T follicular helper cell (primary cell): Measurements from ENCODE around the gene RAI1.

Experiments
- DNase-seq: peaks from one replicate; pipeline ENCODE4 v3.0.0-alpha.2; 2020; ENCODE audit warnings: low read depth

The RAI1 gene

GRCh38 chr17:17719199-17719940 lies 38.1 kb downstream of the RAI1 start:
- no peak for DNase-seq

DNA sequence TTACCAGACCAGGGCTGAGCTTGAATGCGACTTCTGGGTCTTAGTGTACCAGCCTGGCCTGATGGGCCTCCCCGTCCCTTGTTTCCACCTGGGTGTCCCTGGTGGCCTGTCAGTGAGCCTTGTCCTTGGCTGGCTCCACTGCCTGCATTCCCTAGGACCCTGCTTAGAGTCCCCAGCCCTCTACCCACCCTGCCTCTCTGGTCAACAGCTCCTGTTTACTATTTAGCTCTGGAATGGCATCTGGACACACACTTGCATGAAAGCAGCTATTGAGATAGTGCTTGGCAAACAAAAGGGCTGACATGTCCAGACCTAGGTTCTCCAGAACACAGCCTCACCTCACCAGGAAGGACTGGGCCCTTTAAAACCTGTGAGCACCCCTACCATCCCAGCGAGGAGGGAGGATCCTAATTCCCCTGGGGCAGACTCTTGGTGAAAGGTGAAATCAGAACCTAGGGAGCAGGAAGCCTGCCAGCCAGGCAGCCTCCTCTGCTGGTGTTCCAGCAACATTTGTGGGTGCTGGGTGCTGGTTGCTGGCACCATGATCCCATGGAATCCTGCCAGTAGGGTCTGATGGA lies 38.8 kb downstream of the RAI1 start:
- DNase-seq = no peak

- DNase-seq = no peak
These were observed 39.9 kb downstream of the RAI1 start for GRCh38 chr17:17721140-17721668.

DNA sequence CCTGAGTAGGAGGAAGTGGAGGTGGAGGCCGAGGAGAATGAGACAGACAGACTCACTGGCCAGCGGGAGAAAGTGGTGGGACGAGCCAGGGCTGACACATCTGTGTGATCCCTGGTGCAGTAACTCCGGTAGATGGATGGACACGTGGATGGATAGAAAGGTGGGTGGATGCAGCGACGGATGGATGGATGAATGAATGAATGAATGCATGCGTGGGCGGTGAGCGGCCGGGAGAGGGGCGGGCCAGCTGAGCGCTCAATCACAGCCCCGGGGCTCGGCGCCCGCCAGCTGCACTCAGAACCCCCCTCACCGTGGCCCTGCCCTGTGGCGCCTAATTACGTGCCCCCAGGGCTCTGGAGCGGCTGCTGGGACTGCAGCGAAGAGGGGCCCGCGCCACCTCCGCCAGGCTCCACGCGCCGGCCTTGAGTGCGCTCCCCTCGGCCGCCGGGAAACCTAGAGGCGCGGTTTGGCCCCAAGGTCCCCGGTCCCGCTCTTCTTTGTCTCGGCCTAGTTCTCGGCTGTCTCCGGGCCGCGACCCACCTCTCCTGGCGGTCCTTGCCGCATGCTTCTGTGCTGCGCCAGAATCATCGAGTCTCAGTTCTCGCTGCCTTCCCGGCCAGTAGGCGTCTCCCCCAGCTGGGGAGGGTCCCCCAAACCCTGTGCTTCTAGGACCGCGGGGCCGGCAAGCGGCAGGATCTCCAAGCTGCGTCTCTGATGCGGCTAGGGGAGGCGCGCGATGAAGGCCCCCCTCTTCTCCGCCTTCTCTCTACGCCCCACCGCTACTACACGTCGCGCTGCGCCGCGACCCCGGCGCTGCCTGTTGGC lies 41.0 kb downstream of the RAI1 start:
- no peak for DNase-seq

DNA sequence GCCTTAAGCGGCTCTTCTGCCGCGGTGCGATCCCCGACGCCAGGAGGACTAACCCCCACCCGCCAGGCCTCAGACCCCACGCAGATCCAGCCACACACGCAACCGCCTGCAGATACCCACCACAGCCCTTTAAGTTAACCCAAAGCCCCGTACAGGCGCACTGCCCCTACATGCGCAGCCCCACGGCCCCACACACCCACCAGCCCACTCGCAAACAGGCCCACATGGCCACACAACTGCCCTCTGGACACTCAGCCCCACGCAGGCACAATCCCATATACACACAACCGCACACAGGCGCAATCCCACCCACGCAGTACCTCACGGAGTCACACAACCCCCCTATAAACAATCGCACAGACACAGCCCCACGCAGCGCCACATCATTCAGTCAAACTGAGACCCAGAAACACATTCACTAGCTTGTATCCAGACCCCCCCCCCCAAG lies 41.7 kb downstream of the RAI1 start:
- no peak for DNase-seq

DNA sequence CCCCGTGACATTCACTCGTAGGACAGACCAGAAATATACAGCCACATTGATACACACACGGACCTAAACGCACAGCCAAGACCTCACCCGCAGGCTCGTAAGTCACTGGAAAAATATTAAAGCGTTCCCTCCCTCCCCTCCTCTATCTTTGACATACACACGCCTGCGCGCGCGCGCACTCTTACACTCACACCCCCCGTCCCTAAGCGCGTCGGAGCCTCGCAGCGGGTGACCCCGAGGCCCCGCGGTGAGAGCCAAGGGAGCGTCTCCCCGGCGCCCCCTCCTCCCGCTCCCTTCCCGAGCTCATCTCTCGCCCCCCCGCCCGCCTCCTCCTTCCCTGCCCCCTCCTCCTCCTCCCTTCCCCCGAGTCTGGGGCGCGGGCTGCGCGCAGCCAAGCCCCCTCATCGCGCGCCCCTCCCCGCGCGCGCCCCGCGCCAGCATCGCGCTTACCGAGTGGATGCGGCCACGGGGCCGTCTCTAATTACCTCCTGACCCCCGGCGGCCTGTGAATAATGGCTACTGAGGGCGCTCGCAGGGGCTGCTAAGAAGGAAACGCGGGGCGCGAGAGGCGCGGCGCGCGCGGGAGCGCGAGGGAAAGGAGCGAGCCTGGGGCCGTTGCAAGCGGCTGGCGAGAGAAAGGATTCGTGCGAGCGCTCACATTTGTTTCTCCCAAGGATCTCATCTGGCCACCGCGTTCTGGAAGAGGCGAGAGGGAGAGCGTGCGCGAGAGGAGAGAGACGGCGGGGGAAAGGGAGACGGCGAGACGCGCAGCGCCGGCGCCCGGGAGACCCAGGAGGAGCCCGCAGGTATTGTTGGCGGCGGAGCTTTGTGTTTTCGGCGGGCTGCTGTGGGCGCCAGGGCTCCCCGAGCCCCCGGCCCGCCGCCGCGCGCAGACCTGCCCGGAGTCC lies 42.4 kb downstream of the RAI1 start:
- peak; percentile 9 for DNase-seq

DNA sequence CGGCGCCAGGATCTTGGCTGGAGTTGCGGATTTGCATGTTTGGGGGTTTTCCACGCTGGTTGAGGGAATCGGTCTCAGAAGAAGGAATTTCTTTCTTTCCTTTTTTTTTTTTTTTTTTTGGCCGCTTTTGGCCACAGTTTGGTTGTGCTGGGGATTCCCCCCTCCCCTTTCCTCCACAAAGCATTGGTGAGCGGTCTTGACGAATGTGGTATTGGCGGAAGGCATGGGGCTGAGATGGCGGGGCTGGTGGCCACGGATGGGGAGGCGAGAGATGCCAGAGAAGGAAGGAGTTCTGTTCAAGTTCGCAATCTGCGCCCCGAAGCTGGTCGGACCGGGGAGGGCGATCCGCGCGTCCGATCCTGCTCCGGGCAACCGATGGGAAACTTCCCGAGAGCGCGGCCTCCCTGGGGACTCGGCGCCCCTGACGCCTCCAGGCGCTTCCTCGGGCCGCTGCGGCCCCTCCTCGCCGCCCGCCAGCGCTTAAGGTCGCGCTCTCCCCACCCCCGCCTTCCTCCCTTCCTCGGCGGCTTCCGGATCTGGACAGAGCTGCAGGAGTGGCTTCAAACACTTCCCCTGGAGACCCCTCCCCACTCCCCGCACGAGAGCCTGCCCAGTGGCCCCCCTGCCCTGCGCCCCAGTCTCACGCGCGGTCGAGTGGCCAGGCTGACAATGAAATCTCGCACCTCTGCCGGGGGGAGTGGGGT lies 43.2 kb downstream of the RAI1 start:
- DNase-seq = no peak

GRCh38 chr17:17725011-17725751 lies 43.9 kb downstream of the RAI1 start:
- no peak for DNase-seq

- no peak for DNase-seq
These were observed 44.6 kb downstream of the RAI1 start for GRCh38 chr17:17725752-17726457.

DNA sequence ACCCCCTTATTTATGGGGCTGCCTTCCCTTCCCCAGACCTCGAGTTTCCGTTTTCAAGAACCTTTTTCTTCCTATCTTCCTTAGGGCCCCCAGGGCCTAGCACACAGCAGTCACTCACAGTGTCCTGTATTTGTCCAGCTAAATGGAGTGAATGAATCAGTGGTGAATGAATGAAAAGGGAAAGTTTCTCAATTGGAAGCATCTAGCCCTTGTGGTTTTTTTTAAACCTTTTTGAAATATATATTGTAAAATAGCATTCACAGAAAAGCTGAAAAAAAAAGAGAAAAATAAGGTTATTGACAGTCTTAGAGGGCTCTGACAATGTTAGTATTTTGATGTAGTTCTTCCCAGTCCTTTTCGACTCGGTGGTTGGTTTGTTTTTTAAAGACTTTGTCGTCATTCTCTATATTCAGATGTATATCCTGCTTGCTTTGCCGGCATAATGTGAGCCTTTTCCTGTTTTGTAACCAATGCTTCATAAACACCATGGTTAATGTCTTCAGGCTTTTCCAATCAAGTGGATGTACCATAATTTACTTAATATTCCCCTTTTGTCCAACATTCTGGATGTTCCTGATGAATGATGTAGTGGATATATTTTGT lies 45.3 kb downstream of the RAI1 start:
- no peak for DNase-seq

GRCh38 chr17:17727111-17727659 lies 45.9 kb downstream of the RAI1 start:
- no peak for DNase-seq

DNA sequence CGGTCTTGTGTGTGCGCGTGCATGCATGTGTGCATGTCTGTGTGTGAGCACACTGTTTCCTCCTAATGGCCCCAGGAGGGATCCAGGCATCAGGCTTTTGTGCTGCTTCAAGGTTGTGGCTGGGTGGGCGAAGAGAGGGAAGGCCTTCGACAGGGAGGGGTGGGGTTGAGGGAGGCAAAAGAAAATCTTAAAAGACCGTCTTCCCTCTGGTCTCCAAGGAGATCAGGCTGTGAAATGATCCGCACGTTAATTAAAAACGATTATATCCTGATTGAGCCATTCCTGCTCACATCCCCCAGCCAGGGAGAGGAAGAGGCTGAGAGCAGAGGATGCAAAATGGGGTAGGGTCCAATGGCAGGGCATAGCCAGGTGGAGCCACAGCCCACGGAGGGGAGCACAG lies 46.9 kb downstream of the RAI1 start:
- no peak for DNase-seq

DNA sequence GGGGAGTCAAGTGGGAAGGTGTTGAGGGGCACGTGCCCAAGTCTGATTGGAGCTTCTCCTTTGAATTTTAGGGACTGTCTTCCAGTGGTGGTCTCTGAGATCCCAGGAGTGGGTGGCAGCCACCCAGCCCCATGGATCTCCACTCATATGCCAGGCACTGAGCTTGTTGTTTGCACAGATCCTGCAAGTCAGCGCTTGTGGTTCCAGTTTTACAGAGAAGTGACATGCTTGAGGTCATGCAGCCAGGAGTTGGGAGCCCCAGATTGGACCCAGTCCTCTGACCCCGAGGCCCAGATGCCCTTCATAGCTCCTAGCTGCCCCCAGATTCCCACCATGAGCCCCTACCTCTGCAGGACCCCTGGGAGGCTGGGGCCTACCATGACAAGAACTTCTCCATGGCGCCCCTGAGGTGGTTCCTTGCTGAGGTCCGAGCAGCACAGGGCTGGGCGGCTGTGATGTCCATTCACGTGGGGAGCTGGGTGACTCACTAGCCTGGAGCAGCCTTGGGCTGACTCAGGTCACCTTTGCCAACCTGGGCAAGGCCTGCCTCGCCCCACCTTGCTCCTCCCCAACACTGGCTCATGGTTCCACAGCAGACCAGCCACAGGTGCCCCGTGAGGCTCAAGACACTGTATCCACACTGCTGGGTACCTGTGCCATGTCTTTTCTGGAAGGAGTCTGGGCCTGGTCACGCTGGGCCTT lies 47.4 kb downstream of the RAI1 start:
- DNase-seq = no peak

- peak; percentile 43 for DNase-seq
These were observed 48.5 kb downstream of the RAI1 start for GRCh38 chr17:17729620-17730249.

GRCh38 chr17:17730250-17730935 lies 49.1 kb downstream of the RAI1 start:
- no peak for DNase-seq

- no peak for DNase-seq
These were observed 51.2 kb downstream of the RAI1 start for GRCh38 chr17:17732444-17732843.
